GM23338 (cell line): ENCODE data around the gene CEP89. TPM values are rescaled to one million over a fixed set of nuclear protein-coding genes. Genes with fewer than 3 reads are reported as not detected.

Source experiments
- ATAC-seq: fragments of 200-7000 bp; cut with Tn5 transposase; 3 replicates; pipeline ENCODE4 v1.9.1; 2020
- DNase-seq: peaks from one replicate; pipeline ENCODE4 v3.0.0-alpha.2; 2015; ENCODE audit warnings: low spot score
- H2AFZ ChIP-seq: fragments of 200-600 bp; sonication (generic); 2 replicates; pipeline ENCODE4 v1.8.0; 2016; ENCODE audit warnings: antibody characterized with exemption, mild to moderate bottlenecking, moderate library complexity
- H3F3A ChIP-seq: fragments of 200-600 bp; sonication (generic); replicated peaks from 2 replicates; pipeline ENCODE4 v1.8.0; 2017; ENCODE audit warnings: antibody characterized with exemption, mixed run types, low read depth
- H3K27ac ChIP-seq: fragments of 200-600 bp; sonication (generic); 2 replicates; pipeline ENCODE4 v1.6.1; 2016; ENCODE audit warnings: low read depth
- H3K27me3 ChIP-seq: fragments of 200-600 bp; sonication (generic); 2 replicates; pipeline ENCODE4 v1.8.0; 2016; ENCODE audit warnings: mild to moderate bottlenecking, mixed run types, moderate library complexity; ENCODE audit not compliant: insufficient read depth
- H3K36me3 ChIP-seq: fragments of 200-600 bp; sonication (generic); 2 replicates; pipeline ENCODE4 v1.8.0; 2016; ENCODE audit warnings: mild to moderate bottlenecking; ENCODE audit not compliant: insufficient read depth
- H3K4me1 ChIP-seq: fragments of 200-600 bp; sonication (generic); 2 replicates; pipeline ENCODE4 v1.8.0; 2016; ENCODE audit warnings: mild to moderate bottlenecking, moderate library complexity; ENCODE audit not compliant: insufficient read depth
- H3K4me2 ChIP-seq: fragments of 200-600 bp; sonication (generic); 2 replicates; pipeline ENCODE4 v1.7.1; 2017; ENCODE audit warnings: mixed run types
- H3K4me3 ChIP-seq: fragments of 200-600 bp; sonication (generic); 2 replicates; pipeline ENCODE4 v1.6.1; 2016; ENCODE audit warnings: mixed run types
- H3K79me2 ChIP-seq: fragments of 200-600 bp; sonication (generic); replicated peaks from 2 replicates; pipeline ENCODE4 v1.8.0; 2017; ENCODE audit warnings: mild to moderate bottlenecking; ENCODE audit not compliant: insufficient read depth
- H3K9me2 ChIP-seq: fragments of 200-600 bp; sonication (generic); 2 replicates; pipeline ENCODE4 v1.8.0; 2017; ENCODE audit not compliant: insufficient read depth
- H4K20me1 ChIP-seq: fragments of 200-600 bp; sonication (generic); replicated peaks from 2 replicates; pipeline ENCODE4 v1.8.0; 2017; ENCODE audit warnings: mild to moderate bottlenecking; ENCODE audit not compliant: insufficient read depth
- H3K27ac Mint-ChIP-seq: 2 replicates; pipeline ENCODE4 v1.8.0; 2020; ENCODE audit warnings: inconsistent platforms, mild to moderate bottlenecking, moderate library complexity, mixed read lengths
- H3K27me3 Mint-ChIP-seq: 3 replicates; pipeline ENCODE4 v1.8.0; 2022; ENCODE audit warnings: low read depth, mild to moderate bottlenecking, moderate library complexity, mixed read lengths, inconsistent platforms; ENCODE audit not compliant: insufficient read depth, poor library complexity
- H3K36me3 Mint-ChIP-seq: 3 replicates; pipeline ENCODE4 v1.8.0; 2021; ENCODE audit warnings: low read depth, mild to moderate bottlenecking, inconsistent platforms, moderate library complexity, mixed read lengths
- H3K4me1 Mint-ChIP-seq: 3 replicates; pipeline ENCODE4 v1.8.0; 2020; ENCODE audit warnings: mild to moderate bottlenecking, inconsistent platforms, mixed read lengths
- H3K4me3 Mint-ChIP-seq: 3 replicates; pipeline ENCODE4 v1.8.0; 2021; ENCODE audit warnings: moderate library complexity, mild to moderate bottlenecking, inconsistent platforms, mixed read lengths
- H3K9me3 Mint-ChIP-seq: 3 replicates; pipeline ENCODE4 v1.8.0; 2020; ENCODE audit warnings: moderate library complexity, mild to moderate bottlenecking, inconsistent platforms, mixed read lengths
- CREB1 ChIP-seq: fragments of 250-450 bp; sonication (Bioruptor Pico); IDR thresholded peaks from 2 replicates; pipeline ENCODE4 v1.5.0; 2020; ENCODE audit warnings: low read depth, mild to moderate bottlenecking, moderate library complexity
- CTCF ChIP-seq, 2 experiments: fragments of 200-600 bp in 1 of 2; sonication (generic) in 1 of 2; conservative IDR thresholded peaks; 2 replicates each; pipeline versions ENCODE4 v1.5.1 to v1.6.1; 2016 to 2017; ENCODE audit warnings: antibody characterized with exemption in 2 of 2, low read depth in 2 of 2, mild to moderate bottlenecking in 2 of 2, moderate library complexity in 1 of 2
- ETS1 ChIP-seq: IDR thresholded peaks from 2 replicates; pipeline ENCODE4 v1.6.1; 2016; ENCODE audit warnings: antibody characterized with exemption
- EZH2 ChIP-seq: fragments of 200-600 bp; sonication (generic); IDR thresholded peaks from one replicate; pipeline ENCODE4 v1.8.0; 2017; ENCODE audit warnings: antibody characterized with exemption, mild to moderate bottlenecking, low read depth; ENCODE audit not compliant: unreplicated experiment
- EZH2phosphoT487 ChIP-seq: fragments of 200-600 bp; sonication (generic); IDR thresholded peaks from one replicate; pipeline ENCODE4 v1.8.1; 2018; ENCODE audit warnings: antibody characterized with exemption; ENCODE audit not compliant: unreplicated experiment
- JUNB ChIP-seq: IDR thresholded peaks from one replicate; pipeline ENCODE4 v1.6.1; 2016; ENCODE audit warnings: antibody characterized with exemption; ENCODE audit not compliant: unreplicated experiment
- NANOG ChIP-seq: IDR thresholded peaks from 2 replicates; pipeline ENCODE4 v1.6.1; 2016; ENCODE audit warnings: antibody characterized with exemption, borderline replicate concordance
- POLR2AphosphoS5 ChIP-seq: IDR thresholded peaks from 2 replicates; pipeline ENCODE4 v1.6.1; 2016; ENCODE audit warnings: antibody characterized with exemption, low read depth
- STAT1 ChIP-seq: IDR thresholded peaks from one replicate; pipeline ENCODE4 v1.6.1; 2016; ENCODE audit warnings: antibody characterized with exemption; ENCODE audit not compliant: unreplicated experiment
- ZNF114 ChIP-seq: fragments of 250-450 bp; sonication (Bioruptor Pico); IDR thresholded peaks from 2 replicates; pipeline ENCODE4 v1.5.0; 2020; ENCODE audit warnings: mild to moderate bottlenecking, moderate library complexity
- ZNF331 ChIP-seq: fragments of 250-450 bp; sonication (Bioruptor Pico); IDR thresholded peaks from 2 replicates; pipeline ENCODE4 v1.5.0; 2020; ENCODE audit warnings: low read depth, mild to moderate bottlenecking, moderate library complexity
- polyA plus RNA-seq: library from polyadenylated mRNA; unstranded; fragments of >200 nt; fragmentation: Nextera tagmentation; extraction: Ambion mirVana; gene quantifications from 2 replicates; pipeline ENCODE4 v1.2.1, GENCODE V29; 2016
- total RNA-seq: library from RNA; depleted of rRNA; stranded (reverse); fragments of >200 nt; shearing (Covaris generic); gene quantifications from 2 replicates; pipeline ENCODE4 v1.2.3, GENCODE V29; 2014
- TF ChIP-seq, protein P1 (sequence below): IDR thresholded peaks from one replicate; pipeline ENCODE4 v1.6.1; 2018; ENCODE audit warnings: antibody characterized with exemption; ENCODE audit not compliant: unreplicated experiment
- TF ChIP-seq, protein P2 (sequence below): fragments of 250-450 bp; sonication (Bioruptor Pico); IDR thresholded peaks from 2 replicates; pipeline ENCODE4 v1.5.0; 2020; ENCODE audit warnings: mild to moderate bottlenecking, moderate library complexity

The CEP89 gene
- total and polyA plus RNA-seq, 2 experiments from 2014 or later: 13.4 to 17.5 TPM

DNA sequence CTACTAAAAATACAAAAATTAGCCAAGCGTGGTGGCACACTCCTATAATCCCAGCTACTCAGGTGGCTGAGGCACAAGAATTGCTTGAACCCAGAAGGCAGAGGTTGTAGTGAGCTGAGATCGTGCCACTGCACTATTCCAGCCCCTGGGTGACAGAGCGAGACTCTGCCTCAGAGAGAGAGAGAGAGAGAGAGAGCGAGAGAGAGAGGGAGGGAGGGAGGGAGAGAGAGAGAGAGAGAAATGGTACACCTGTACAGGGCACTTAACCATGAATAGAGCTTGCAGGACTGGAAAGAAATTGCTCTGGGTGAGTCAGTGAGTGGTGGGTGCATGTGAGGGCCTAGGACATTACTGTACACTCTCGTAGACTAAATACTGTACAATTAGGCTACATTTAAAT, 61.7 kb downstream of the CEP89 start:
- Mint-ChIP-seq H3K4me3 (no peak overlapping the region), H3K9me3 (no peaks in the 10 kb centered on the region), H3K4me1 (no peaks in the 10 kb centered on the region), H3K27ac (no peak overlapping the region), H3K36me3 (peaks cover 5% of the 10 kb centered on the region; the same call in 2 of the 3 replicates), H3K27me3 (no peaks in the 10 kb centered on the region)
- DNase-seq (no peak), ATAC-seq (no peak)
- Histone ChIP-seq H3F3A (no peaks in the 10 kb centered on the region), H4K20me1 (no peaks in the 10 kb centered on the region; the same call in 1 of the 2 replicates), H3K9me2 (no peaks in the 10 kb centered on the region), H3K79me2 (no peaks in the 10 kb centered on the region), H3K4me3 (no peak overlapping the region), H3K4me1 (no peaks in the 10 kb centered on the region), H3K36me3 (no peaks in the 10 kb centered on the region; the same call in 1 of the 2 replicates), H2AFZ (no peak overlapping the region), H3K27ac (no peak overlapping the region), H3K27me3 (no peaks in the 10 kb centered on the region), H3K4me2 (no peak overlapping the region)
- no peak for TF ChIP-seq EZH2phosphoT487
- no peak for TF ChIP-seq JUNB
- TF ChIP-seq EZH2: no peak
- TF ChIP-seq CTCF (conservative IDR thresholded peaks at IDR 0.05; ENCODE audit: low read depth in 2 of 2): no peak
- TF ChIP-seq STAT1: no peak
- TF ChIP-seq, protein P1, sequence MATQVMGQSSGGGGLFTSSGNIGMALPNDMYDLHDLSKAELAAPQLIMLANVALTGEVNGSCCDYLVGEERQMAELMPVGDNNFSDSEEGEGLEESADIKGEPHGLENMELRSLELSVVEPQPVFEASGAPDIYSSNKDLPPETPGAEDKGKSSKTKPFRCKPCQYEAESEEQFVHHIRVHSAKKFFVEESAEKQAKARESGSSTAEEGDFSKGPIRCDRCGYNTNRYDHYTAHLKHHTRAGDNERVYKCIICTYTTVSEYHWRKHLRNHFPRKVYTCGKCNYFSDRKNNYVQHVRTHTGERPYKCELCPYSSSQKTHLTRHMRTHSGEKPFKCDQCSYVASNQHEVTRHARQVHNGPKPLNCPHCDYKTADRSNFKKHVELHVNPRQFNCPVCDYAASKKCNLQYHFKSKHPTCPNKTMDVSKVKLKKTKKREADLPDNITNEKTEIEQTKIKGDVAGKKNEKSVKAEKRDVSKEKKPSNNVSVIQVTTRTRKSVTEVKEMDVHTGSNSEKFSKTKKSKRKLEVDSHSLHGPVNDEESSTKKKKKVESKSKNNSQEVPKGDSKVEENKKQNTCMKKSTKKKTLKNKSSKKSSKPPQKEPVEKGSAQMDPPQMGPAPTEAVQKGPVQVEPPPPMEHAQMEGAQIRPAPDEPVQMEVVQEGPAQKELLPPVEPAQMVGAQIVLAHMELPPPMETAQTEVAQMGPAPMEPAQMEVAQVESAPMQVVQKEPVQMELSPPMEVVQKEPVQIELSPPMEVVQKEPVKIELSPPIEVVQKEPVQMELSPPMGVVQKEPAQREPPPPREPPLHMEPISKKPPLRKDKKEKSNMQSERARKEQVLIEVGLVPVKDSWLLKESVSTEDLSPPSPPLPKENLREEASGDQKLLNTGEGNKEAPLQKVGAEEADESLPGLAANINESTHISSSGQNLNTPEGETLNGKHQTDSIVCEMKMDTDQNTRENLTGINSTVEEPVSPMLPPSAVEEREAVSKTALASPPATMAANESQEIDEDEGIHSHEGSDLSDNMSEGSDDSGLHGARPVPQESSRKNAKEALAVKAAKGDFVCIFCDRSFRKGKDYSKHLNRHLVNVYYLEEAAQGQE: no peak
- TF ChIP-seq NANOG: no peak
- no peak for TF ChIP-seq POLR2AphosphoS5
- TF ChIP-seq CREB1 (CRISPR knock-in tag): no peak
- no peak for TF ChIP-seq ZNF331 (CRISPR knock-in tag)
- no peak for TF ChIP-seq ETS1
- TF ChIP-seq ZNF114 (CRISPR knock-in tag): no peak
- TF ChIP-seq, protein P2, sequence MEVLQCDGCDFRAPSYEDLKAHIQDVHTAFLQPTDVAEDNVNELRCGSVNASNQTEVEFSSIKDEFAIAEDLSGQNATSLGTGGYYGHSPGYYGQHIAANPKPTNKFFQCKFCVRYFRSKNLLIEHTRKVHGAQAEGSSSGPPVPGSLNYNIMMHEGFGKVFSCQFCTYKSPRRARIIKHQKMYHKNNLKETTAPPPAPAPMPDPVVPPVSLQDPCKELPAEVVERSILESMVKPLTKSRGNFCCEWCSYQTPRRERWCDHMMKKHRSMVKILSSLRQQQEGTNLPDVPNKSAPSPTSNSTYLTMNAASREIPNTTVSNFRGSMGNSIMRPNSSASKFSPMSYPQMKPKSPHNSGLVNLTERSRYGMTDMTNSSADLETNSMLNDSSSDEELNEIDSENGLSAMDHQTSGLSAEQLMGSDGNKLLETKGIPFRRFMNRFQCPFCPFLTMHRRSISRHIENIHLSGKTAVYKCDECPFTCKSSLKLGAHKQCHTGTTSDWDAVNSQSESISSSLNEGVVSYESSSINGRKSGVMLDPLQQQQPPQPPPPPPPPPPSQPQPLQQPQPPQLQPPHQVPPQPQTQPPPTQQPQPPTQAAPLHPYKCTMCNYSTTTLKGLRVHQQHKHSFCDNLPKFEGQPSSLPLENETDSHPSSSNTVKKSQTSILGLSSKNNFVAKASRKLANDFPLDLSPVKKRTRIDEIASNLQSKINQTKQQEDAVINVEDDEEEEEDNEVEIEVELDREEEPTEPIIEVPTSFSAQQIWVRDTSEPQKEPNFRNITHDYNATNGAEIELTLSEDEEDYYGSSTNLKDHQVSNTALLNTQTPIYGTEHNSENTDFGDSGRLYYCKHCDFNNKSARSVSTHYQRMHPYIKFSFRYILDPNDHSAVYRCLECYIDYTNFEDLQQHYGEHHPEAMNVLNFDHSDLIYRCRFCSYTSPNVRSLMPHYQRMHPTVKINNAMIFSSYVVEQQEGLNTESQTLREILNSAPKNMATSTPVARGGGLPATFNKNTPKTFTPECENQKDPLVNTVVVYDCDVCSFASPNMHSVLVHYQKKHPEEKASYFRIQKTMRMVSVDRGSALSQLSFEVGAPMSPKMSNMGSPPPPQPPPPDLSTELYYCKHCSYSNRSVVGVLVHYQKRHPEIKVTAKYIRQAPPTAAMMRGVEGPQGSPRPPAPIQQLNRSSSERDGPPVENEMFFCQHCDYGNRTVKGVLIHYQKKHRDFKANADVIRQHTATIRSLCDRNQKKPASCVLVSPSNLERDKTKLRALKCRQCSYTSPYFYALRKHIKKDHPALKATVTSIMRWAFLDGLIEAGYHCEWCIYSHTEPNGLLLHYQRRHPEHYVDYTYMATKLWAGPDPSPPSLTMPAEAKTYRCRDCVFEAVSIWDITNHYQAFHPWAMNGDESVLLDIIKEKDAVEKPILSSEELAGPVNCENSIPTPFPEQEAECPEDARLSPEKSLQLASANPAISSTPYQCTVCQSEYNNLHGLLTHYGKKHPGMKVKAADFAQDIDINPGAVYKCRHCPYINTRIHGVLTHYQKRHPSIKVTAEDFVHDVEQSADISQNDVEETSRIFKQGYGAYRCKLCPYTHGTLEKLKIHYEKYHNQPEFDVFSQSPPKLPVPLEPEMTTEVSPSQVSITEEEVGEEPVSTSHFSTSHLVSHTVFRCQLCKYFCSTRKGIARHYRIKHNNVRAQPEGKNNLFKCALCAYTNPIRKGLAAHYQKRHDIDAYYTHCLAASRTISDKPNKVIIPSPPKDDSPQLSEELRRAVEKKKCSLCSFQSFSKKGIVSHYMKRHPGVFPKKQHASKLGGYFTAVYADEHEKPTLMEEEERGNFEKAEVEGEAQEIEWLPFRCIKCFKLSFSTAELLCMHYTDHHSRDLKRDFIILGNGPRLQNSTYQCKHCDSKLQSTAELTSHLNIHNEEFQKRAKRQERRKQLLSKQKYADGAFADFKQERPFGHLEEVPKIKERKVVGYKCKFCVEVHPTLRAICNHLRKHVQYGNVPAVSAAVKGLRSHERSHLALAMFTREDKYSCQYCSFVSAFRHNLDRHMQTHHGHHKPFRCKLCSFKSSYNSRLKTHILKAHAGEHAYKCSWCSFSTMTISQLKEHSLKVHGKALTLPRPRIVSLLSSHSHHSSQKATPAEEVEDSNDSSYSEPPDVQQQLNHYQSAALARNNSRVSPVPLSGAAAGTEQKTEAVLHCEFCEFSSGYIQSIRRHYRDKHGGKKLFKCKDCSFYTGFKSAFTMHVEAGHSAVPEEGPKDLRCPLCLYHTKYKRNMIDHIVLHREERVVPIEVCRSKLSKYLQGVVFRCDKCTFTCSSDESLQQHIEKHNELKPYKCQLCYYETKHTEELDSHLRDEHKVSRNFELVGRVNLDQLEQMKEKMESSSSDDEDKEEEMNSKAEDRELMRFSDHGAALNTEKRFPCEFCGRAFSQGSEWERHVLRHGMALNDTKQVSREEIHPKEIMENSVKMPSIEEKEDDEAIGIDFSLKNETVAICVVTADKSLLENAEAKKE (CRISPR knock-in tag): no peak
